GM04503 (cell line): Measurements from ENCODE around the gene PTGES3.
A peak's percentile ranks its signal among the peaks of the same experiment; 100 is the strongest.
"Not testable (repeated sequence)": the region's sequence is repeated elsewhere in the genome, so short reads cannot be mapped to it uniquely, and the experiment has no call there.

Experiments
- DNase-seq: peaks from one replicate; pipeline ENCODE4 v3.0.0-alpha.2; 2012; ENCODE audit warnings: low read depth

Gene PTGES3

GRCh38 chr12:56688129-56688845 lies at the start of gene PTGES3:
Gene PTGES3 (minus strand): TSS chr12:56688284. CDS start chr12:56687999, 285 bp downstream.
- DNase-seq, result peak; percentile 84

GRCh38 chr12:56728139-56728861 lies 40.2 kb upstream of the PTGES3 start:
- no peak for DNase-seq

- not testable (repeated sequence) for DNase-seq
These were observed 38.2 kb upstream of the PTGES3 start for GRCh38 chr12:56726196-56726675.

- DNase-seq, result no peak
These were observed 37.6 kb upstream of the PTGES3 start for GRCh38 chr12:56725723-56726102.

- DNase-seq, result peak; percentile 92
These were observed 37.1 kb upstream of the PTGES3 start, which contains the start of gene NACA for GRCh38 chr12:56724972-56725722. Gene NACA (minus strand): TSS chr12:56725299. CDS start chr12:56724521, 778 bp downstream.

GRCh38 chr12:56724701-56724971 lies 36.6 kb upstream of the PTGES3 start:
- DNase-seq, result no peak

GRCh38 chr12:56723889-56724700 lies 36.0 kb upstream of the PTGES3 start:
- peak; percentile 70 for DNase-seq

- no peak for DNase-seq
These were observed 35.3 kb upstream of the PTGES3 start for GRCh38 chr12:56723352-56723751.

GRCh38 chr12:56722832-56723231 lies 34.7 kb upstream of the PTGES3 start:
- DNase-seq, result no peak

GRCh38 chr12:56721721-56722120 lies 33.6 kb upstream of the PTGES3 start:
- DNase-seq, result no peak

GRCh38 chr12:56721216-56721615 lies 33.1 kb upstream of the PTGES3 start:
- DNase-seq, result no peak

- DNase-seq, result no peak
These were observed 32.7 kb upstream of the PTGES3 start for GRCh38 chr12:56720731-56721151.

GRCh38 chr12:56719056-56719455 lies 31.0 kb upstream of the PTGES3 start:
- no peak for DNase-seq

- no peak for DNase-seq
These were observed 30.6 kb upstream of the PTGES3 start for GRCh38 chr12:56718636-56719035.

- no peak for DNase-seq
These were observed 30.1 kb upstream of the PTGES3 start for GRCh38 chr12:56718149-56718548.

- DNase-seq, result no peak
These were observed 29.1 kb upstream of the PTGES3 start for GRCh38 chr12:56716933-56717880.

- DNase-seq, result no peak
These were observed 28.4 kb upstream of the PTGES3 start for GRCh38 chr12:56716458-56716857.

- no peak for DNase-seq
These were observed 27.7 kb upstream of the PTGES3 start for GRCh38 chr12:56715798-56716197.

- DNase-seq, result no peak
These were observed 26.4 kb upstream of the PTGES3 start for GRCh38 chr12:56714431-56714929.

GRCh38 chr12:56713345-56713744 lies 25.3 kb upstream of the PTGES3 start:
- DNase-seq, result no peak
